Skeletal muscle satellite cell (primary cell): ENCODE data around the gene ALG6. TPM values are rescaled to one million over a fixed set of nuclear protein-coding genes. Genes with fewer than 3 reads are reported as not detected.

ENCODE experiments used
- H3K27me3 ChIP-seq: 2 replicates; pipeline ENCODE4 v1.7.0; 2013; ENCODE audit warnings: low read length; ENCODE audit not compliant: control insufficient read depth, insufficient read depth
- H3K36me3 ChIP-seq: 2 replicates; pipeline ENCODE4 v1.7.0; 2013; ENCODE audit warnings: mild to moderate bottlenecking, control low read depth, low read length; ENCODE audit not compliant: insufficient read depth
- H3K4me1 ChIP-seq: 2 replicates; pipeline ENCODE4 v1.7.0; 2013; ENCODE audit warnings: low read length; ENCODE audit not compliant: control insufficient read depth, insufficient read depth
- H3K4me2 ChIP-seq: 2 replicates; pipeline ENCODE4 v1.7.0; 2013; ENCODE audit warnings: mild to moderate bottlenecking, low read length
- H3K4me3 ChIP-seq: 2 replicates; pipeline ENCODE4 v1.7.0; 2013; ENCODE audit warnings: low read length
- H3K9ac ChIP-seq: 2 replicates; pipeline ENCODE4 v1.7.0; 2013; ENCODE audit warnings: mild to moderate bottlenecking, low read depth, low read length, moderate library complexity
- H3K9me3 ChIP-seq: replicated peaks from 2 replicates; pipeline ENCODE4 v1.7.0; 2013; ENCODE audit warnings: mild to moderate bottlenecking, control low read depth, low read length
- total RNA-seq: library from RNA; depleted of rRNA; stranded (reverse); fragments of >200 nt; gene quantifications from 2 replicates; pipeline ENCODE4 v1.2.3, GENCODE V29; 2012; rRNA removed

Gene ALG6
- 12.9 and 13.8 TPM in 2 replicates for total RNA-seq

- H3K9ac ChIP-seq = peak within 1 kb of the TSS; percentile 86
- H3K36me3 ChIP-seq = no peaks in the 10 kb centered on the region
- H3K4me1 ChIP-seq = peaks cover 4% of the 10 kb centered on the region
- peaks cover 6% of the 10 kb centered on the region for H3K27me3 ChIP-seq
- peak within 1 kb of the TSS; percentile 94 for H3K4me2 ChIP-seq
- H3K9me3 ChIP-seq = no peaks in the 10 kb centered on the region
- H3K4me3 ChIP-seq = peak within 1 kb of the TSS; percentile 97
These were observed at the start of gene ALG6 for GRCh38 chr1:63367215-63368103. TSS of gene ALG6 (plus strand) at chr1:63367627. CDS start at chr1:63370978, 3,351 bp downstream.

GRCh38 chr1:63317817-63318152, 49.6 kb upstream of the ALG6 start:
- Histone ChIP-seq H3K27me3 (peaks cover 80% of the 10 kb centered on the region), H3K4me3 (peak overlapping the region; percentile 67), H3K4me2 (peak overlapping the region; percentile 77), H3K9me3 (peaks cover 8% of the 10 kb centered on the region), H3K36me3 (no peaks in the 10 kb centered on the region), H3K4me1 (peaks cover 8% of the 10 kb centered on the region), H3K9ac (no peak overlapping the region)

GRCh38 chr1:63318201-63318979, 49.0 kb upstream of the ALG6 start:
- H3K4me2 ChIP-seq = no peak overlapping the region
- peaks cover 8% of the 10 kb centered on the region for H3K9me3 ChIP-seq
- no peaks in the 10 kb centered on the region for H3K36me3 ChIP-seq
- H3K4me3 ChIP-seq = no peak overlapping the region
- H3K9ac ChIP-seq = no peak overlapping the region
- peaks cover 84% of the 10 kb centered on the region for H3K27me3 ChIP-seq
- H3K4me1 ChIP-seq = peaks cover 9% of the 10 kb centered on the region

GRCh38 chr1:63319046-63320021, 48.1 kb upstream of the ALG6 start:
- Histone ChIP-seq H3K9me3 (peaks cover 8% of the 10 kb centered on the region), H3K27me3 (peaks cover 89% of the 10 kb centered on the region), H3K4me2 (no peak overlapping the region), H3K36me3 (no peaks in the 10 kb centered on the region), H3K4me3 (no peak overlapping the region), H3K4me1 (peaks cover 12% of the 10 kb centered on the region), H3K9ac (no peak overlapping the region)

GRCh38 chr1:63320022-63320721, 47.3 kb upstream of the ALG6 start:
- peaks cover 12% of the 10 kb centered on the region for H3K4me1 ChIP-seq
- H3K4me2 ChIP-seq = no peak overlapping the region
- H3K4me3 ChIP-seq = no peak overlapping the region
- no peak overlapping the region for H3K9ac ChIP-seq
- H3K27me3 ChIP-seq = peaks cover 93% of the 10 kb centered on the region
- H3K36me3 ChIP-seq = no peaks in the 10 kb centered on the region
- peaks cover 8% of the 10 kb centered on the region for H3K9me3 ChIP-seq

GRCh38 chr1:63321066-63321784, 46.2 kb upstream of the ALG6 start:
- Histone ChIP-seq H3K4me3 (no peak overlapping the region), H3K27me3 (peaks cover 96% of the 10 kb centered on the region), H3K4me1 (peaks cover 12% of the 10 kb centered on the region), H3K4me2 (no peak overlapping the region), H3K36me3 (no peaks in the 10 kb centered on the region), H3K9me3 (peaks cover 8% of the 10 kb centered on the region), H3K9ac (no peak overlapping the region)

- Histone ChIP-seq H3K9ac (no peak overlapping the region), H3K4me2 (peak overlapping the region; percentile 73), H3K4me1 (peaks cover 12% of the 10 kb centered on the region), H3K36me3 (no peaks in the 10 kb centered on the region), H3K4me3 (peak overlapping the region; percentile 68), H3K27me3 (peaks cover 96% of the 10 kb centered on the region), H3K9me3 (peaks cover 8% of the 10 kb centered on the region)
These were observed 45.7 kb upstream of the ALG6 start for GRCh38 chr1:63321785-63322113.

- Histone ChIP-seq H3K27me3 (peaks cover 98% of the 10 kb centered on the region), H3K36me3 (no peaks in the 10 kb centered on the region), H3K4me2 (peak within 1 kb of the TSS; percentile 73), H3K9ac (peak within 1 kb of the TSS; percentile 30), H3K4me3 (peak within 1 kb of the TSS; percentile 68), H3K9me3 (peaks cover 10% of the 10 kb centered on the region), H3K4me1 (peaks cover 11% of the 10 kb centered on the region)
These were observed 45.1 kb upstream of the ALG6 start, which contains the start of gene FOXD3 for GRCh38 chr1:63322114-63322943. TSS of gene FOXD3 (plus strand) at chr1:63322567. CDS start at chr1:63323059, 492 bp downstream.

GRCh38 chr1:63322944-63323864, 44.2 kb upstream of the ALG6 start:
- Histone ChIP-seq H3K36me3 (no peaks in the 10 kb centered on the region), H3K9me3 (peaks cover 10% of the 10 kb centered on the region), H3K4me3 (peak overlapping the region; percentile 68), H3K27me3 (peaks cover 98% of the 10 kb centered on the region), H3K4me2 (peak overlapping the region; percentile 73), H3K4me1 (peaks cover 5% of the 10 kb centered on the region), H3K9ac (no peak overlapping the region)
